GM23338 (cell line): ENCODE data around the gene TP53BP1. TPM values are rescaled to one million over a fixed set of nuclear protein-coding genes. Genes with fewer than 3 reads are reported as not detected.

Experiments used
- ATAC-seq: fragments of 200-7000 bp; cut with Tn5 transposase; 3 replicates; pipeline ENCODE4 v1.9.1; 2020
- DNase-seq: peaks from one replicate; pipeline ENCODE4 v3.0.0-alpha.2; 2015; ENCODE audit warnings: low spot score
- H2AFZ ChIP-seq: fragments of 200-600 bp; sonication (generic); 2 replicates; pipeline ENCODE4 v1.8.0; 2016; ENCODE audit warnings: antibody characterized with exemption, mild to moderate bottlenecking, moderate library complexity
- H3F3A ChIP-seq: fragments of 200-600 bp; sonication (generic); replicated peaks from 2 replicates; pipeline ENCODE4 v1.8.0; 2017; ENCODE audit warnings: antibody characterized with exemption, mixed run types, low read depth
- H3K27ac ChIP-seq: fragments of 200-600 bp; sonication (generic); 2 replicates; pipeline ENCODE4 v1.6.1; 2016; ENCODE audit warnings: low read depth
- H3K27me3 ChIP-seq: fragments of 200-600 bp; sonication (generic); 2 replicates; pipeline ENCODE4 v1.8.0; 2016; ENCODE audit warnings: mild to moderate bottlenecking, mixed run types, moderate library complexity; ENCODE audit not compliant: insufficient read depth
- H3K36me3 ChIP-seq: fragments of 200-600 bp; sonication (generic); 2 replicates; pipeline ENCODE4 v1.8.0; 2016; ENCODE audit warnings: mild to moderate bottlenecking; ENCODE audit not compliant: insufficient read depth
- H3K4me1 ChIP-seq: fragments of 200-600 bp; sonication (generic); 2 replicates; pipeline ENCODE4 v1.8.0; 2016; ENCODE audit warnings: mild to moderate bottlenecking, moderate library complexity; ENCODE audit not compliant: insufficient read depth
- H3K4me2 ChIP-seq: fragments of 200-600 bp; sonication (generic); 2 replicates; pipeline ENCODE4 v1.7.1; 2017; ENCODE audit warnings: mixed run types
- H3K4me3 ChIP-seq: fragments of 200-600 bp; sonication (generic); 2 replicates; pipeline ENCODE4 v1.6.1; 2016; ENCODE audit warnings: mixed run types
- H3K79me2 ChIP-seq: fragments of 200-600 bp; sonication (generic); replicated peaks from 2 replicates; pipeline ENCODE4 v1.8.0; 2017; ENCODE audit warnings: mild to moderate bottlenecking; ENCODE audit not compliant: insufficient read depth
- H3K9me2 ChIP-seq: fragments of 200-600 bp; sonication (generic); 2 replicates; pipeline ENCODE4 v1.8.0; 2017; ENCODE audit not compliant: insufficient read depth
- H4K20me1 ChIP-seq: fragments of 200-600 bp; sonication (generic); replicated peaks from 2 replicates; pipeline ENCODE4 v1.8.0; 2017; ENCODE audit warnings: mild to moderate bottlenecking; ENCODE audit not compliant: insufficient read depth
- H3K27ac Mint-ChIP-seq: 2 replicates; pipeline ENCODE4 v1.8.0; 2020; ENCODE audit warnings: inconsistent platforms, mild to moderate bottlenecking, moderate library complexity, mixed read lengths
- H3K27me3 Mint-ChIP-seq: 3 replicates; pipeline ENCODE4 v1.8.0; 2022; ENCODE audit warnings: low read depth, mild to moderate bottlenecking, moderate library complexity, mixed read lengths, inconsistent platforms; ENCODE audit not compliant: insufficient read depth, poor library complexity
- H3K36me3 Mint-ChIP-seq: 3 replicates; pipeline ENCODE4 v1.8.0; 2021; ENCODE audit warnings: low read depth, mild to moderate bottlenecking, inconsistent platforms, moderate library complexity, mixed read lengths
- H3K4me1 Mint-ChIP-seq: 3 replicates; pipeline ENCODE4 v1.8.0; 2020; ENCODE audit warnings: mild to moderate bottlenecking, inconsistent platforms, mixed read lengths
- H3K4me3 Mint-ChIP-seq: 3 replicates; pipeline ENCODE4 v1.8.0; 2021; ENCODE audit warnings: moderate library complexity, mild to moderate bottlenecking, inconsistent platforms, mixed read lengths
- H3K9me3 Mint-ChIP-seq: 3 replicates; pipeline ENCODE4 v1.8.0; 2020; ENCODE audit warnings: moderate library complexity, mild to moderate bottlenecking, inconsistent platforms, mixed read lengths
- CREB1 ChIP-seq: fragments of 250-450 bp; sonication (Bioruptor Pico); IDR thresholded peaks from 2 replicates; pipeline ENCODE4 v1.5.0; 2020; ENCODE audit warnings: low read depth, mild to moderate bottlenecking, moderate library complexity
- CTCF ChIP-seq, 2 experiments: fragments of 200-600 bp in 1 of 2; sonication (generic) in 1 of 2; conservative IDR thresholded peaks; 2 replicates each; pipeline versions ENCODE4 v1.5.1 to v1.6.1; 2016 to 2017; ENCODE audit warnings: antibody characterized with exemption in 2 of 2, low read depth in 2 of 2, mild to moderate bottlenecking in 2 of 2, moderate library complexity in 1 of 2
- ETS1 ChIP-seq: IDR thresholded peaks from 2 replicates; pipeline ENCODE4 v1.6.1; 2016; ENCODE audit warnings: antibody characterized with exemption
- EZH2phosphoT487 ChIP-seq: fragments of 200-600 bp; sonication (generic); IDR thresholded peaks from one replicate; pipeline ENCODE4 v1.8.1; 2018; ENCODE audit warnings: antibody characterized with exemption; ENCODE audit not compliant: unreplicated experiment
- JUNB ChIP-seq: IDR thresholded peaks from one replicate; pipeline ENCODE4 v1.6.1; 2016; ENCODE audit warnings: antibody characterized with exemption; ENCODE audit not compliant: unreplicated experiment
- POLR2AphosphoS5 ChIP-seq: IDR thresholded peaks from 2 replicates; pipeline ENCODE4 v1.6.1; 2016; ENCODE audit warnings: antibody characterized with exemption, low read depth
- ZNF331 ChIP-seq: fragments of 250-450 bp; sonication (Bioruptor Pico); IDR thresholded peaks from 2 replicates; pipeline ENCODE4 v1.5.0; 2020; ENCODE audit warnings: low read depth, mild to moderate bottlenecking, moderate library complexity
- ZNF462 ChIP-seq: fragments of 250-450 bp; sonication (Bioruptor Pico); IDR thresholded peaks from 2 replicates; pipeline ENCODE4 v1.5.0; 2020; ENCODE audit warnings: mild to moderate bottlenecking, moderate library complexity
- polyA plus RNA-seq: library from polyadenylated mRNA; unstranded; fragments of >200 nt; fragmentation: Nextera tagmentation; extraction: Ambion mirVana; gene quantifications from 2 replicates; pipeline ENCODE4 v1.2.1, GENCODE V29; 2016
- total RNA-seq: library from RNA; depleted of rRNA; stranded (reverse); fragments of >200 nt; shearing (Covaris generic); gene quantifications from 2 replicates; pipeline ENCODE4 v1.2.3, GENCODE V29; 2014

Gene TP53BP1
- total and polyA plus RNA-seq, 2 experiments from 2014 or later: 17.7 to 81.3 TPM

GRCh38 chr15:43511012-43511885 is 18.3 kb upstream of the TP53BP1 start (continued):
- TF ChIP-seq ETS1 (no peak), EZH2phosphoT487 (no peak), POLR2AphosphoS5 (no peak), CTCF (conservative IDR thresholded peaks at IDR 0.05; ENCODE audit: low read depth in 2 of 2) (peak; percentile 29 to 66; a peak in 3 of 4 replicates)

- Mint-ChIP-seq H3K9me3 (no peaks in the 10 kb centered on the region), H3K36me3 (no peaks in the 10 kb centered on the region; the same call in 2 of the 3 replicates), H3K4me3 (peak overlapping the region; percentile 89), H3K27me3 (peaks cover 24% of the 10 kb centered on the region), H3K27ac (peak overlapping the region; percentile 95), H3K4me1 (peaks cover 31% of the 10 kb centered on the region)
- no peaks in the 10 kb centered on the region for H3K79me2 ChIP-seq
- peaks cover 31% of the 10 kb centered on the region for H3K27me3 ChIP-seq
- no peaks in the 10 kb centered on the region for H4K20me1 ChIP-seq
- DNase-seq (peak; percentile 100), ATAC-seq (peak; percentile 87)
- no peaks in the 10 kb centered on the region for H3K9me2 ChIP-seq
- peak overlapping the region; percentile 70 for H3K4me3 ChIP-seq
- peak overlapping the region; percentile 96 for H3K27ac ChIP-seq
- peak overlapping the region; percentile 75 for H3K4me2 ChIP-seq
- peaks cover 11% of the 10 kb centered on the region for H3F3A ChIP-seq
- H3K4me1 ChIP-seq: peaks cover 16% of the 10 kb centered on the region
- peak overlapping the region; percentile 12; the same call in 1 of the 2 replicates for H2AFZ ChIP-seq
- H3K36me3 ChIP-seq: no peaks in the 10 kb centered on the region
- no peak for TF ChIP-seq JUNB
- TF ChIP-seq ZNF331 (CRISPR knock-in tag): no peak
- peak; percentile 61 for TF ChIP-seq POLR2AphosphoS5
- TF ChIP-seq CTCF (conservative IDR thresholded peaks at IDR 0.05; ENCODE audit: low read depth in 2 of 2): peak; percentile 16 to 29; a peak in 2 of 4 replicates
- TF ChIP-seq ZNF462 (CRISPR knock-in tag): no peak
- no peak for TF ChIP-seq CREB1
These were observed 17.4 kb upstream of the TP53BP1 start for GRCh38 chr15:43510200-43511011.
